HK-2 (cell line): Measurements from ENCODE around the gene BTG4.

Source experiments
- DNase-seq: peaks from one replicate; pipeline ENCODE4 v3.0.0-alpha.2; 2018; ENCODE audit not compliant: unreplicated experiment

Gene BTG4

DNA sequence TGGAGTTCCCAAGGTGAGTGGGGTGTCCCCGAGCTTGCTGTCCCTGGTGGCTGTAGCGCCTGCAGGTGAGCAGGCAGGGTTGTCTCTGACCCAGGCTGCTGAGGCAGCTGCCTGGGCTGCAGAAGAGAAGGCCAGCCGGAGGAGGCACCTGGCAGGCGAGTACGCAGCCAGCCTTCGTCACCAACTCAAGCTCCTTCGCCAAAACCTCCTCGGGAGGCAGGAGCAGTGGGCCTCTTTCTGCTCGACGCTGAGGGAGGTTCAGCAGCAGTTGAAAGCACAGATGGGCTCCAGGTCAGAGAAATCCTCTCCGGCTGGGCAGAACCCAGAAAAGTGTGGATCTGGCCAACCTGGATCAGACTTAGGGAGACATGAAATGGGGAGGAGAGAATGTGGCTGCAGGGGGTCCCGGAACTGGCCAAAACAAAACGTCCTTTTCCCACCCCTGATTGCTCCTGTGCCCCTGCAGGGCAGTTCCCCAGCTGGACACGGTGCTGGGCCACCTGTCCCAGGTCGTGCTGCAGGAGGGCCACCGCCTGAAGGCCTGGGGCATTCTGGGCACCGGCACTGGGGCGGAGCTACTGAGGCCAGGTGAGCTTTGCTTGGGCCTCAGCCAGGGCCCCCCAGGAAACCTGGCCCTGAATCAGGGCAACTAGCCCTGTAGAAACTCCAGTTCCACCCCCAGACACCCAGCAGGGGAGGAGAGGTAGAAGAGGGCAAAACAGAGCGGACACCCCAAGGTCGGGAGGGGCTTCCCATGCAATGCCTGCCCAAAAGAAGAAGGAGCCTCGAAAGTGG lies 56.7 kb downstream of the BTG4 start:
- no peak for DNase-seq

DNA sequence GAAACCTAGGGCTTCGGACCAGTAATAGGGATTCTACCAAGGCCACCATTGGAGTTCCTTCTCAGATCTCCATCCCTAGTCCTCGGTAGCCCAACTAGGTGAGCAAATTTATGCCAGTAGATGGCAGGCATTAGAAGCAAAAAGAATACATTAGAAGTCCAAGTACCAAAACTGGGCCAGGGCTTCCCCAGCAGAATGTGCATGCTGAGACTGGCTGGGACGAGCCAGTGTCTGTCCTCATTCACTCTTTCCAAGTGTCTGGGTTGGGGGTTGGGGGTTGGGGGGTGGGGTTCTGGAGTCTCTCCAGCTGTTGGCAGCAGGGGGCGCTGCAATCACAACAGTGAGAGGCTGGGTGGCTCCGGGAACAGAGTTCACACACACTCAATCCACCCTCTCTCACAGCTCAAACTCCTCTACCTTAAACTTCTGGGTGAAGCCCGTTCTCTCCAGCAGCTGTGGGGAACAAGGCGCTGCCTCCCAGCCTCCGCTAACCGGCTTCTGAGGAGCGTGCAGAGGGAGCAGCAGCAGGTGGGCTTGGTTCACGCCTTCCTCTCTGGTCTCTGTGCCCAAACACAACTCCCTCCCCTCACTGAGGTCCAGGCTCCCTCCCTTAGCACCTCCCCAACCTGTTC lies 57.5 kb downstream of the BTG4 start:
- peak; percentile 44 for DNase-seq

DNA sequence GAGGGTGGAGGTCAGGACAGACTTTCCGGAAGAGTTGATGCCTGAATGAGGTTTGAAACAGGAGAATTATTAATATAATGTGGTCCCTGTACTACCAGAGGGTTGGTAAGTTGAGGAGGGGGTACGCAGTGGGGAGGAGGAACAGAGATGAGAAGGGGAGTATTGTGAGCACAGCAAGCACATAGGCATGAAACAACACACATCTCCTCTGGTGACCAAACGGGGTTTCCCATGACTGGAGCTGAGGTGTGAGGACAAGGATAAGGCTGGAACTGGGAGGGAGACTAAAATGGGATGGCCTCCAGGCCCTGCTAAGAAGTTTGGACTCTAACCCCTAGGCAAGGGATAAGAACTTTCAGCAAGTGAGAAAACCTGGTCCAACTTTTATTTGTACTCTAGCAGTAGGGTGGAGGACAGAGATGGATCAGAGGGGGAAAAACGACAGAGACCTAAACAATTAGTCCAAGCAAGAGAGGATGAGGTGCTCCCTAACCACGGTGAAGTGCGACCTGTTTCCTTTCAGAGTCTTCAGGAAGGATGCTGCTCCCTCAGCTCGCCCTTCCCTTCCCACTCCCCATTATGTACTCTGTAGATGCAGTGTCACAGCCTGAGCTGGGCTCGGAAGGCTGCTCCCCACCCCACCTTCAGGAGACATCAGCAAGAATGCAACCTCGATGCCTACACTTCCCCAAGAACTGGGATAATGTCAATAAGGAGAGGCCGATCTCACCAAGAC lies 59.2 kb downstream of the BTG4 start:
- no peak for DNase-seq

- DNase-seq, result no peak
Observed at GRCh38 chr11:111452146-111452545, 60.0 kb downstream of the BTG4 start.

- no peak for DNase-seq
Observed at GRCh38 chr11:111450480-111451320, 61.5 kb downstream of the BTG4 start.

- DNase-seq, result no peak
Observed at GRCh38 chr11:111449696-111450479, 62.3 kb downstream of the BTG4 start.

DNA sequence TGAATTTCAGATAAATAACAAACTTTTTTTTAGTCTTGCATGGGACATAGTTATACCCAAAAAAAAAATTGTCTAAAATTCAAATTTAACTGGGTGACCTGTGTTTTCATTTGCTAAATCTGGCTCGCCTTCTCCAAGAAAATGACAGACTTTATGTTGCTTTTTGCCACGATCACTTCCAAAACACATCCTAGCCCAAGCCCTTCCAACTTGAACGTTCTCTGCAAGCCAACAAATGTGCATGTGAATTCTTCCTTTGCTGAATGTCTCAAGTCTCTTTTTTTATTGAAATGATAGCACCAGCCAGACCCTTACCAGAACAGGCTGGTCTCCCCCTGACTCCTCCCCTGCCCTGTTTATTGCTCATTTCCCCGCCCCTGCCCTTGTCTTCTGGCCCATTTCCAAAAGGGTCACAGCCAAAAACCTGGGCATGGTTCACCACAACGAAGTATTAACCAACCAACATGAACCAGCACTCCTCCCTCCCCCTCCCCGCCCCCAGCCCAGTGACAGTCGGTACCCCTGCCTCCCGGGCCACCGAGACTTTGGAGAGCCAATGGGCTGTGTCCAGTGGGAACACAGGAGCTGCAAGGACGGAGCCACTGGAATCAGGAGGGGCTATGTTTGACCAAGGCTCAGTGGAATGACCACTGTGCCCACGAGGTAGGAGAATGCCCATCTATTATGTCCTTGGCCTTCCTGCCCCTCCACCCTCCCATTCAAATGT lies 63.2 kb downstream of the BTG4 start:
- no peak for DNase-seq

DNA sequence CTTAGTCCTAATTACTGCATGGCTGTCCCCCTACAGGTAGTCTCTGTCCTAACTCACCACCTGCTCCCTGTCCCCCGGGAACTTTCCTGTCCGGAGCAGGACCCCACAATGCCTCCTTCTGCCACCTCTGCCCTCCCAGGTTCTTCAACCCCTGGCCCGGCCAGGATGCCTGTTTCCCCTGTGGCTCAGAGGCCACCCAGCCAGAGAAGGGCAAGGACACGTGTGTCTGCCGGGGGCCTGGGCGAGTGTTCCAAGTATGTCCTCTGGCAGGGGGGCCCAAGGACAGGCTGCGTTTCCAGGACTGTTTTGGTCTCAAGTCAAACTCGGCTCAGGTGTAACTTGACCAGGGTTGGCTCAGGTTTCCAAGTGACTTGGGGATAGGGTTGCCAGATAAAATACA lies 63.8 kb downstream of the BTG4 start:
- no peak for DNase-seq

DNA sequence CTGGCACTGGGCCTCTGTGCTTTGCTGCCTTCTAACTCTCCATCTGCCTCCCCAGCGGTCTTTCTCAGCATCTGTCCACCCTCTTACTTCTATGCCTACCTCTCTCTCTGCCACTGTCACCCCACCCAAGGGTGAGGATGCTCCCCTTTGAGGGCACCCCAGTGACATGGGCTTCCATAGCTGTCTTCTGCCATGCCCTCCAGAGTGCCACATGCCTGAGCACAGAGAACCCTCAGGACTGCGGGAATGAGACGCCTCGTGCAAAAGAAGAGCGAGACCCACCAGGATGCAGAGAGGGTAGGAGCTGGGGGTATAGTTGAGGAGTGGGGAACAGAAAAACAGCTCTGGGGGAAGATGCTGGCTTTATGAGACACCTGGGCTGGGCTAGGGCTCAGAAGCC lies 64.3 kb downstream of the BTG4 start:
- DNase-seq, result no peak

- DNase-seq, result no peak
Observed at GRCh38 chr11:111447112-111447471, 65.1 kb downstream of the BTG4 start.

GRCh38 chr11:111446404-111447111 lies 65.6 kb downstream of the BTG4 start:
- DNase-seq, result peak; percentile 51

GRCh38 chr11:111445586-111445985 lies 66.6 kb downstream of the BTG4 start:
- DNase-seq, result no peak
